Subcutaneous abdominal adipose tissue (tissue), 5 donors: ENCODE results near the gene TNIP1.

Experiments
- H3K27ac ChIP-seq: one replicate; pipeline ENCODE4 v1.7.0; 2013; ENCODE audit warnings: low read depth, mild to moderate bottlenecking, inconsistent platforms, low read length, moderate library complexity
- H3K27me3 ChIP-seq, 5 donors: one replicate each; pipeline ENCODE4 v1.7.0; 2013; ENCODE audit warnings: low read length in 5 of 5, inconsistent platforms in 1 of 5; ENCODE audit not compliant: control insufficient read depth in 5 of 5, insufficient read depth in 4 of 5
- H3K36me3 ChIP-seq, 5 donors: one replicate each; pipeline ENCODE4 v1.7.0; 2013; ENCODE audit warnings: low read length in 5 of 5; ENCODE audit not compliant: control insufficient read depth in 5 of 5, insufficient read depth in 5 of 5
- H3K4me1 ChIP-seq, 5 donors: one replicate each; pipeline ENCODE4 v1.7.0; 2013; ENCODE audit warnings: low read length in 5 of 5, mild to moderate bottlenecking in 3 of 5, moderate library complexity in 1 of 5; ENCODE audit not compliant: control insufficient read depth in 5 of 5, insufficient read depth in 5 of 5
- H3K4me3 ChIP-seq, 5 donors: one replicate each; pipeline ENCODE4 v1.7.0; 2013; ENCODE audit warnings: low read length in 5 of 5, low read depth in 1 of 5
- H3K9ac ChIP-seq, 5 donors: one replicate each; pipeline ENCODE4 v1.7.0; 2013; ENCODE audit warnings: low read length in 5 of 5, mild to moderate bottlenecking in 4 of 5, moderate library complexity in 3 of 5
- H3K9me3 ChIP-seq, 5 donors: one replicate each; pipeline ENCODE4 v1.7.0; 2013; ENCODE audit warnings: low read length in 5 of 5; ENCODE audit not compliant: control insufficient read depth in 5 of 5
- donor health status: healthy.
- donor health status: healthy.
- donor health status: healthy.
- donor health status: healthy.
- donor health status: healthy.

TNIP1 gene

GRCh38 chr5:151028717-151029116 lies 52.1 kb downstream of the TNIP1 start:
- Histone ChIP-seq H3K36me3 (peaks cover 0 to 95% (median 81%) of the 10 kb centered on the region in 5 donors), H3K27me3 (no peaks in the 10 kb centered on the region), H3K4me1 (peaks cover 36 to 80% (median 74%) of the 10 kb centered on the region in 5 donors), H3K4me3 (no peak overlapping the region), H3K9me3 (no peaks in the 10 kb centered on the region), H3K27ac (peak overlapping the region; percentile 98), H3K9ac (peak overlapping the region in 1 of 5 donors; percentile 35)

GRCh38 chr5:151027961-151028479 lies 52.8 kb downstream of the TNIP1 start:
- Histone ChIP-seq H3K9me3 (no peaks in the 10 kb centered on the region), H3K9ac (peak overlapping the region in 2 of 5 donors; percentile 53 to 64), H3K27me3 (no peaks in the 10 kb centered on the region), H3K4me1 (peaks cover 42 to 87% (median 81%) of the 10 kb centered on the region in 5 donors), H3K4me3 (no peak overlapping the region), H3K36me3 (peaks cover 0 to 89% (median 76%) of the 10 kb centered on the region in 5 donors), H3K27ac (peak overlapping the region; percentile 98)

GRCh38 chr5:151026679-151027078 lies 54.2 kb downstream of the TNIP1 start:
- Histone ChIP-seq H3K4me1 (peaks cover 49 to 98% (median 95%) of the 10 kb centered on the region in 5 donors), H3K4me3 (peak overlapping the region in 4 of 5 donors; percentile 9 to 39 (median 20)), H3K27ac (peak overlapping the region; percentile 98), H3K27me3 (no peaks in the 10 kb centered on the region), H3K36me3 (peaks cover 0 to 85% (median 67%) of the 10 kb centered on the region in 5 donors), H3K9me3 (no peaks in the 10 kb centered on the region), H3K9ac (peak overlapping the region in 4 of 5 donors; percentile 21 to 64 (median 48))

GRCh38 chr5:151026088-151026487 lies 54.7 kb downstream of the TNIP1 start:
- peak overlapping the region; percentile 98 for H3K27ac ChIP-seq
- no peaks in the 10 kb centered on the region for H3K27me3 ChIP-seq
- peaks cover 0 to 79% (median 62%) of the 10 kb centered on the region in 5 donors for H3K36me3 ChIP-seq
- H3K4me1 ChIP-seq: peaks cover 49 to 99% (median 96%) of the 10 kb centered on the region in 5 donors
- no peaks in the 10 kb centered on the region for H3K9me3 ChIP-seq
- peak overlapping the region in 4 of 5 donors; percentile 4 to 64 (median 30) for H3K9ac ChIP-seq
- H3K4me3 ChIP-seq: peak overlapping the region in 3 of 5 donors; percentile 16 to 53 (median 39)

GRCh38 chr5:151025250-151025606 lies 55.6 kb downstream of the TNIP1 start:
- H3K9me3 ChIP-seq: no peaks in the 10 kb centered on the region
- H3K27me3 ChIP-seq: no peaks in the 10 kb centered on the region
- H3K27ac ChIP-seq: peak overlapping the region; percentile 98
- peak overlapping the region; percentile 2 to 93 (median 6) for H3K4me3 ChIP-seq
- peaks cover 0 to 71% (median 61%) of the 10 kb centered on the region in 5 donors for H3K36me3 ChIP-seq
- peaks cover 47 to 98% (median 94%) of the 10 kb centered on the region in 5 donors for H3K4me1 ChIP-seq
- peak overlapping the region in 3 of 5 donors; percentile 29 to 89 (median 49) for H3K9ac ChIP-seq

- Histone ChIP-seq H3K4me1 (peaks cover 47 to 98% (median 93%) of the 10 kb centered on the region in 5 donors), H3K27ac (peak overlapping the region; percentile 98), H3K36me3 (peaks cover 0 to 65% (median 55%) of the 10 kb centered on the region in 5 donors), H3K9ac (peak overlapping the region in 3 of 5 donors; percentile 49 to 89 (median 63)), H3K27me3 (no peaks in the 10 kb centered on the region), H3K9me3 (no peaks in the 10 kb centered on the region), H3K4me3 (peak overlapping the region; percentile 83 to 95 (median 86))
Measured at GRCh38 chr5:151024440-151025249, 56.2 kb downstream of the TNIP1 start.

- Histone ChIP-seq H3K4me1 (peaks cover 47 to 92% (median 87%) of the 10 kb centered on the region in 5 donors), H3K27me3 (no peaks in the 10 kb centered on the region), H3K9ac (peak overlapping the region; percentile 2 to 89 (median 70)), H3K27ac (peak overlapping the region; percentile 98), H3K4me3 (peak overlapping the region; percentile 83 to 95 (median 86)), H3K36me3 (peaks cover 0 to 55% (median 46%) of the 10 kb centered on the region in 5 donors), H3K9me3 (no peaks in the 10 kb centered on the region)
Measured at GRCh38 chr5:151023651-151024050, 57.2 kb downstream of the TNIP1 start.

- no peaks in the 10 kb centered on the region for H3K27me3 ChIP-seq
- H3K9ac ChIP-seq: peak overlapping the region; percentile 59 to 89 (median 70)
- H3K27ac ChIP-seq: peak overlapping the region; percentile 98
- H3K36me3 ChIP-seq: peaks cover 0 to 50% (median 41%) of the 10 kb centered on the region in 5 donors
- H3K4me1 ChIP-seq: peaks cover 47 to 87% (median 82%) of the 10 kb centered on the region in 5 donors
- peak overlapping the region; percentile 83 to 95 (median 86) for H3K4me3 ChIP-seq
- H3K9me3 ChIP-seq: no peaks in the 10 kb centered on the region
Measured at GRCh38 chr5:151023047-151023615, 57.7 kb downstream of the TNIP1 start.

GRCh38 chr5:151022511-151023018 lies 58.3 kb downstream of the TNIP1 start:
- H3K36me3 ChIP-seq: peaks cover 0 to 44% (median 35%) of the 10 kb centered on the region in 5 donors
- H3K9ac ChIP-seq: peak overlapping the region; percentile 59 to 89 (median 70)
- H3K9me3 ChIP-seq: no peaks in the 10 kb centered on the region
- H3K27ac ChIP-seq: peak overlapping the region; percentile 98
- peaks cover 45 to 82% (median 76%) of the 10 kb centered on the region in 5 donors for H3K4me1 ChIP-seq
- peak overlapping the region; percentile 83 to 95 (median 86) for H3K4me3 ChIP-seq
- no peaks in the 10 kb centered on the region for H3K27me3 ChIP-seq
